A204.1 (cell line): ENCODE results near the gene REG4.
"Not testable (repeated sequence)": the region's sequence is repeated elsewhere in the genome, so short reads cannot be mapped to it uniquely, and the experiment has no call there.

Experiments used
- FAIRE-seq: peaks from 2 replicates; lab custom pipeline; 2012; peaks lifted over from hg19 to GRCh38; lab: Jason Lieb, UNC

Gene REG4

GRCh38 chr1:119811387-119811786, at the start of gene REG4:
Gene REG4 (minus strand): TSS chr1:119811460. CDS start chr1:119808769, 2,691 bp downstream.
- FAIRE-seq, result no peak

GRCh38 chr1:119859647-119860046, 48.4 kb upstream of the REG4 start:
- FAIRE-seq, result no peak

GRCh38 chr1:119858556-119859214, 47.4 kb upstream of the REG4 start:
- FAIRE-seq, result not testable (repeated sequence)

GRCh38 chr1:119858126-119858525, 46.9 kb upstream of the REG4 start:
- no peak for FAIRE-seq

- FAIRE-seq, result no peak
Measured at GRCh38 chr1:119853155-119853554, 41.9 kb upstream of the REG4 start.

GRCh38 chr1:119844206-119844605, 32.9 kb upstream of the REG4 start:
- not testable (repeated sequence) for FAIRE-seq

- no peak for FAIRE-seq
Measured at GRCh38 chr1:119841306-119841705, 30.0 kb upstream of the REG4 start.

GRCh38 chr1:119840745-119841144, 29.5 kb upstream of the REG4 start:
- no peak for FAIRE-seq

- no peak for FAIRE-seq
Measured at GRCh38 chr1:119838236-119838635, 27.0 kb upstream of the REG4 start.

- FAIRE-seq, result no peak
Measured at GRCh38 chr1:119834990-119835389, 23.7 kb upstream of the REG4 start.

- no peak for FAIRE-seq
Measured at GRCh38 chr1:119831027-119831426, 19.8 kb upstream of the REG4 start.

GRCh38 chr1:119829625-119830024, 18.4 kb upstream of the REG4 start:
- FAIRE-seq, result no peak

GRCh38 chr1:119829006-119829405, 17.7 kb upstream of the REG4 start:
- FAIRE-seq, result not testable (repeated sequence)

- FAIRE-seq, result no peak
Measured at GRCh38 chr1:119828266-119828665, 17.0 kb upstream of the REG4 start.

GRCh38 chr1:119827010-119827409, 15.8 kb upstream of the REG4 start:
- no peak for FAIRE-seq

- FAIRE-seq, result no peak
Measured at GRCh38 chr1:119822406-119822805, 11.1 kb upstream of the REG4 start.

GRCh38 chr1:119818181-119818580, 6.9 kb upstream of the REG4 start:
- no peak for FAIRE-seq

- no peak for FAIRE-seq
Measured at GRCh38 chr1:119816407-119816806, 5.1 kb upstream of the REG4 start.

GRCh38 chr1:119815928-119816327, 4.7 kb upstream of the REG4 start:
- FAIRE-seq, result no peak

GRCh38 chr1:119815361-119815760, 4.1 kb upstream of the REG4 start:
- no peak for FAIRE-seq

- no peak for FAIRE-seq
Measured at GRCh38 chr1:119814288-119814687, 3.0 kb upstream of the REG4 start.

- FAIRE-seq, result no peak
Measured at GRCh38 chr1:119811985-119812557, 811 bp upstream of the REG4 start.

- FAIRE-seq, result no peak
Measured at GRCh38 chr1:119808972-119809550, 2.2 kb downstream of the REG4 start.

- no peak for FAIRE-seq
Measured at GRCh38 chr1:119808491-119808890, 2.8 kb downstream of the REG4 start.
